GM23338 (cell line): ENCODE results near the gene IDH3B.

Experiments
- CREB1 ChIP-seq: fragments of 250-450 bp; sonication (Bioruptor Pico); IDR thresholded peaks from 2 replicates; pipeline ENCODE4 v1.5.0; 2020; ENCODE audit warnings: low read depth, mild to moderate bottlenecking, moderate library complexity
- ETS1 ChIP-seq: IDR thresholded peaks from 2 replicates; pipeline ENCODE4 v1.6.1; 2016; ENCODE audit warnings: antibody characterized with exemption
- EZH2 ChIP-seq: fragments of 200-600 bp; sonication (generic); IDR thresholded peaks from one replicate; pipeline ENCODE4 v1.8.0; 2017; ENCODE audit warnings: antibody characterized with exemption, mild to moderate bottlenecking, low read depth; ENCODE audit not compliant: unreplicated experiment
- EZH2phosphoT487 ChIP-seq: fragments of 200-600 bp; sonication (generic); IDR thresholded peaks from one replicate; pipeline ENCODE4 v1.8.1; 2018; ENCODE audit warnings: antibody characterized with exemption; ENCODE audit not compliant: unreplicated experiment
- JUNB ChIP-seq: IDR thresholded peaks from one replicate; pipeline ENCODE4 v1.6.1; 2016; ENCODE audit warnings: antibody characterized with exemption; ENCODE audit not compliant: unreplicated experiment
- NANOG ChIP-seq: IDR thresholded peaks from 2 replicates; pipeline ENCODE4 v1.6.1; 2016; ENCODE audit warnings: antibody characterized with exemption, borderline replicate concordance
- POLR2AphosphoS5 ChIP-seq: IDR thresholded peaks from 2 replicates; pipeline ENCODE4 v1.6.1; 2016; ENCODE audit warnings: antibody characterized with exemption, low read depth
- REST ChIP-seq: IDR thresholded peaks from one replicate; pipeline ENCODE4 v1.6.1; 2018; ENCODE audit warnings: antibody characterized with exemption; ENCODE audit not compliant: unreplicated experiment
- STAT1 ChIP-seq: IDR thresholded peaks from one replicate; pipeline ENCODE4 v1.6.1; 2016; ENCODE audit warnings: antibody characterized with exemption; ENCODE audit not compliant: unreplicated experiment
- ZNF114 ChIP-seq: fragments of 250-450 bp; sonication (Bioruptor Pico); IDR thresholded peaks from 2 replicates; pipeline ENCODE4 v1.5.0; 2020; ENCODE audit warnings: mild to moderate bottlenecking, moderate library complexity
- ZNF331 ChIP-seq: fragments of 250-450 bp; sonication (Bioruptor Pico); IDR thresholded peaks from 2 replicates; pipeline ENCODE4 v1.5.0; 2020; ENCODE audit warnings: low read depth, mild to moderate bottlenecking, moderate library complexity
- ZNF462 ChIP-seq: fragments of 250-450 bp; sonication (Bioruptor Pico); IDR thresholded peaks from 2 replicates; pipeline ENCODE4 v1.5.0; 2020; ENCODE audit warnings: mild to moderate bottlenecking, moderate library complexity
- TF ChIP-seq, protein P1 (sequence below), 2 experiments: fragments of 200-600 bp in 1 of 2; sonication (generic) in 1 of 2; conservative IDR thresholded peaks; 2 replicates each; pipeline versions ENCODE4 v1.5.1 to v1.6.1; 2016 to 2017; ENCODE audit warnings: antibody characterized with exemption in 2 of 2, low read depth in 2 of 2, mild to moderate bottlenecking in 2 of 2, moderate library complexity in 1 of 2

- TF ChIP-seq POLR2AphosphoS5 (no peak), JUNB (no peak), ETS1 (no peak), CREB1 (CRISPR knock-in tag) (no peak), EZH2 (peak; percentile 95), NANOG (no peak), REST (no peak), EZH2phosphoT487 (no peak), STAT1 (no peak), ZNF331 (CRISPR knock-in tag) (no peak), ZNF114 (CRISPR knock-in tag) (no peak), ZNF462 (CRISPR knock-in tag) (no peak)
- TF ChIP-seq, protein P1, sequence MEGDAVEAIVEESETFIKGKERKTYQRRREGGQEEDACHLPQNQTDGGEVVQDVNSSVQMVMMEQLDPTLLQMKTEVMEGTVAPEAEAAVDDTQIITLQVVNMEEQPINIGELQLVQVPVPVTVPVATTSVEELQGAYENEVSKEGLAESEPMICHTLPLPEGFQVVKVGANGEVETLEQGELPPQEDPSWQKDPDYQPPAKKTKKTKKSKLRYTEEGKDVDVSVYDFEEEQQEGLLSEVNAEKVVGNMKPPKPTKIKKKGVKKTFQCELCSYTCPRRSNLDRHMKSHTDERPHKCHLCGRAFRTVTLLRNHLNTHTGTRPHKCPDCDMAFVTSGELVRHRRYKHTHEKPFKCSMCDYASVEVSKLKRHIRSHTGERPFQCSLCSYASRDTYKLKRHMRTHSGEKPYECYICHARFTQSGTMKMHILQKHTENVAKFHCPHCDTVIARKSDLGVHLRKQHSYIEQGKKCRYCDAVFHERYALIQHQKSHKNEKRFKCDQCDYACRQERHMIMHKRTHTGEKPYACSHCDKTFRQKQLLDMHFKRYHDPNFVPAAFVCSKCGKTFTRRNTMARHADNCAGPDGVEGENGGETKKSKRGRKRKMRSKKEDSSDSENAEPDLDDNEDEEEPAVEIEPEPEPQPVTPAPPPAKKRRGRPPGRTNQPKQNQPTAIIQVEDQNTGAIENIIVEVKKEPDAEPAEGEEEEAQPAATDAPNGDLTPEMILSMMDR (conservative IDR thresholded peaks at IDR 0.05; ENCODE audit: low read depth in 2 of 2) = no peak
Observed at GRCh38 chr20:2692036-2692885, 28.2 kb upstream of the IDH3B start, which contains the start of gene EBF4.
